ENCODE data around the gene HIGD1A. TPM values are rescaled to one million over a fixed set of nuclear protein-coding genes. Genes with fewer than 3 reads are reported as not detected.

HIGD1A gene
- total RNA-seq, 2 donors from 2014 or later: 163 to 169 TPM

DNA sequence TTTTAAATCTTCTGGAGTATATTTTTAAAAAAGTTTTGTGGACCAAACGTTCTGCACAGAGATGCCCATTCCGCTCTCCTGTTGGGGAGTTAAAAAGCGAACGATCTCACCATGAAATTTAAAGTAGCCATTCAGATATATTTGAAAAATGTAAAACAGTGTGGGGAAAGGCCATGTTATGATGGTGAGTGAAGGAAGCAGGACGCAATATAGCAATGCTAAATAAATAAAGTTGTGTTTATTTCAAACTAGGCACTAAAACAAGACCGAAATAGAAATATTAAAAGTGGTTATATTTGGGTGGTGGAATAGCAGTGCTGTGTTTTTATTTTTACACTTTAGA is 30.9 kb downstream of the HIGD1A start:
- no peaks in the 10 kb centered on the region for H3K9me3 ChIP-seq
- H3K36me3 ChIP-seq: no peaks in the 10 kb centered on the region
- ATAC-seq (ENCODE audit: insufficient number of reproducible peaks, low FRiP score, low read depth): no peak
- DNase-seq (ENCODE audit: low spot score): no peak
- no peaks in the 10 kb centered on the region for H3K27me3 ChIP-seq (replicated peaks; ENCODE audit: insufficient read depth)
- peaks cover 0 to 26% of the 10 kb centered on the region in 2 donors for H3K4me1 ChIP-seq (ENCODE audit: control insufficient read depth in 1 of 2, low read depth in 2 of 2)
- peak overlapping the region in 1 of 2 donors; percentile 41 for H3K27ac ChIP-seq
- TF ChIP-seq, protein P1, sequence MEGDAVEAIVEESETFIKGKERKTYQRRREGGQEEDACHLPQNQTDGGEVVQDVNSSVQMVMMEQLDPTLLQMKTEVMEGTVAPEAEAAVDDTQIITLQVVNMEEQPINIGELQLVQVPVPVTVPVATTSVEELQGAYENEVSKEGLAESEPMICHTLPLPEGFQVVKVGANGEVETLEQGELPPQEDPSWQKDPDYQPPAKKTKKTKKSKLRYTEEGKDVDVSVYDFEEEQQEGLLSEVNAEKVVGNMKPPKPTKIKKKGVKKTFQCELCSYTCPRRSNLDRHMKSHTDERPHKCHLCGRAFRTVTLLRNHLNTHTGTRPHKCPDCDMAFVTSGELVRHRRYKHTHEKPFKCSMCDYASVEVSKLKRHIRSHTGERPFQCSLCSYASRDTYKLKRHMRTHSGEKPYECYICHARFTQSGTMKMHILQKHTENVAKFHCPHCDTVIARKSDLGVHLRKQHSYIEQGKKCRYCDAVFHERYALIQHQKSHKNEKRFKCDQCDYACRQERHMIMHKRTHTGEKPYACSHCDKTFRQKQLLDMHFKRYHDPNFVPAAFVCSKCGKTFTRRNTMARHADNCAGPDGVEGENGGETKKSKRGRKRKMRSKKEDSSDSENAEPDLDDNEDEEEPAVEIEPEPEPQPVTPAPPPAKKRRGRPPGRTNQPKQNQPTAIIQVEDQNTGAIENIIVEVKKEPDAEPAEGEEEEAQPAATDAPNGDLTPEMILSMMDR (IDR thresholded peaks at IDR 0.05): no peak
- H3K4me3 ChIP-seq: peak overlapping the region; percentile 75

DNA sequence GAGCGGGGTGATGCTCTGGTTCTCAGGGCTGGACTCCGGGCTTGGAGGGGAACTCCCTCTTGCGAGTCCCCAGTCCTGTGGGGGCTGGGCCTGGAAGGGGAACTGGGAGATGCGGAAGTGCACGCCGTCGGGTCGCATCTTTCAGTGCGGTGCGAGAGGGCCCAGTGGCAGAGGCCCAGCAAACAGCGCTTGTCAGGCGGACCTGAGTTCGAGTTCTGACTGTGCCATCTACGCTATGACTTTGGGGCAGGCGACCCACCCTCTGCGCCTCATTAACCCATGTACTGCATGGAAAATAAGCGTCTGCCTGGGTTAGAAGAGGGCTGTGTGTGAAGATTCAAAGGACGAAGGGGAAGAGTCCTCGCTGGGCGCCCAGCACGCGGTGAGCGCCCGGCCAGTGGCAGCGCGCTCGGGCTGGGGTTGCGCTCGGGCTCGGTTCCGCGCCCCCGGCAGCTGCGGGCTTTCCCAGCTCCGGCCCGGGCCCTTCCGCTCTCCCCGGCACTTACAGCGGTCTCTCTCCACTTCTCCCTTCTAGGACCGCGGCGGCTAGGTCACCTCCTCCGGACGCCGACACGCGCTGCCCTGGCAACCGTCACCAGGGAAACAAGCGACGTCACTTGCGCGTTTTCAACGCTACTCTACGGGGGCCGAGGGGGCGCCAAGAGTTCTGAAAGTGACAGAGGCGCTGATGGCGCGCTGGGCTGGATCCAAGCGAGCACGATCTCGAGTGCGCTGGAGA is 31.5 kb downstream of the HIGD1A start, which contains the start of gene CCDC13:
CCDC13 (minus strand) TSS at position 584 of the 739 bp plus-strand sequence. CDS start 14,908 bp downstream, outside the sequence.
- no peaks in the 10 kb centered on the region for H3K9me3 ChIP-seq
- H3K27me3 ChIP-seq (replicated peaks; ENCODE audit: insufficient read depth): no peaks in the 10 kb centered on the region
- peak; percentile 85 for DNase-seq (ENCODE audit: low spot score)
- peak; percentile 68 for ATAC-seq (ENCODE audit: insufficient number of reproducible peaks, low FRiP score, low read depth)
- H3K4me1 ChIP-seq (ENCODE audit: control insufficient read depth in 1 of 2, low read depth in 2 of 2): peaks cover 0 to 22% of the 10 kb centered on the region in 2 donors
- TF ChIP-seq, protein P1 (IDR thresholded peaks at IDR 0.05): no peak
- H3K27ac ChIP-seq: peak within 1 kb of the TSS; percentile 41 to 52
- H3K4me3 ChIP-seq: peak within 1 kb of the TSS; percentile 75
- H3K36me3 ChIP-seq: no peaks in the 10 kb centered on the region

DNA sequence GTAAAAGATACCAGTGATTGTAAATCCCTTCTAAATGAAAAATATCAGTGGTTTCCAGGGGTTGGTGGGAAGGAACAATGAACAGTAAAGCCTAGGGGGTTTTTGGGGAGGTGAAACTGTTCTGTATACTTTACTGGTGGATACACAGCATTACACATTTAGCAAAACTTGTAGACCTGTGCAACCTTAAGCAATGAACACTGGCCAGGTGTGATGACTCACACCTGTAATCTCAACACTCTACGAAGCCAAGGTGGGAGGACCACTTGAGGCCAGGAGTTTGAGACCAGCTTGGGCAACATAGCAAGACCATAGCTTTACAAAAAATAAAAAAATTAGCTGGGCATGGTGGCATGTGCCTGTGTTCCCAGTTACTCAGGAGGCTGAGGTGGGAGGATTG is 33.0 kb downstream of the HIGD1A start:
- Histone ChIP-seq H3K27ac (no peak overlapping the region), H3K27me3 (replicated peaks; ENCODE audit: insufficient read depth) (no peaks in the 10 kb centered on the region), H3K36me3 (no peaks in the 10 kb centered on the region), H3K4me1 (ENCODE audit: control insufficient read depth in 1 of 2, low read depth in 2 of 2) (peaks cover 0 to 19% of the 10 kb centered on the region in 2 donors), H3K4me3 (no peak overlapping the region), H3K9me3 (no peaks in the 10 kb centered on the region)
- ATAC-seq (ENCODE audit: insufficient number of reproducible peaks, low FRiP score, low read depth) (no peak), DNase-seq (ENCODE audit: low spot score) (no peak)
- TF ChIP-seq, protein P1 (IDR thresholded peaks at IDR 0.05): no peak

DNA sequence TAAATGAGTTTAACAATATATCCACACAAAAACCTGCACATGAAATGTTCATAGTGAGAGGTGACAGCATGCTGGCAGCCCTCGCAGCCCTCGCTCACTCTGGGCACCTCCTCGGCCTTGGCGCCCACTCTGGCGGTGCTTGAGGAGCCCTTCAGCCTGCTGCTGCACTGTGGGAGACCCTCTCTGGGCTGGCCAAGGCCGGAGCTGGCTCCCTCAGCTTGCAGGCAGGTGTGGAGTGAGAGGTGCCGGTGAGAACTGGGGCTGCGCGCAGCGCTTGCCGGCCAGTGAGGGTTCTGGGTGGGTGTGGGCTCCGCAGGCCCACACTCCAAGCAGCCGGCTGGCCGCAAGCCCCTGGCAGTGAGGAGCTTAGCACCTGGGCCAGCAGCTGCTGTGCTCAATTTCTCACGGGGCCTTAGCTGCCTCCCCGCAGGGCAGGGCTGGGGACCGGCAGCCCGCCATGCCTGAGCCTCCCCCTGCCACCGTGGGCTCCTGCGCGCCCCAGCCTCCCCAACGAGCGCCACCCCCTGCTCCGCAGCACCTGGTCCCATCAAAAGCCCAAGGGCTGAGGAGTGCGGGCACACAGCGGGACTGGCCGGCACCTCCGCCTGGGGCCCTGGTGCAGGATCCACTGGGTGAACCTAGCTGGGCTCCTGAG is 34.7 kb downstream of the HIGD1A start:
- Histone ChIP-seq H3K4me1 (ENCODE audit: control insufficient read depth in 1 of 2, low read depth in 2 of 2) (peaks cover 0 to 19% of the 10 kb centered on the region in 2 donors), H3K36me3 (no peaks in the 10 kb centered on the region), H3K27me3 (replicated peaks; ENCODE audit: insufficient read depth) (no peaks in the 10 kb centered on the region), H3K4me3 (no peak overlapping the region), H3K9me3 (no peaks in the 10 kb centered on the region), H3K27ac (no peak overlapping the region)
- DNase-seq (ENCODE audit: low spot score) (no peak), ATAC-seq (ENCODE audit: insufficient number of reproducible peaks, low FRiP score, low read depth) (no peak)
- TF ChIP-seq, protein P1 (IDR thresholded peaks at IDR 0.05): no peak

DNA sequence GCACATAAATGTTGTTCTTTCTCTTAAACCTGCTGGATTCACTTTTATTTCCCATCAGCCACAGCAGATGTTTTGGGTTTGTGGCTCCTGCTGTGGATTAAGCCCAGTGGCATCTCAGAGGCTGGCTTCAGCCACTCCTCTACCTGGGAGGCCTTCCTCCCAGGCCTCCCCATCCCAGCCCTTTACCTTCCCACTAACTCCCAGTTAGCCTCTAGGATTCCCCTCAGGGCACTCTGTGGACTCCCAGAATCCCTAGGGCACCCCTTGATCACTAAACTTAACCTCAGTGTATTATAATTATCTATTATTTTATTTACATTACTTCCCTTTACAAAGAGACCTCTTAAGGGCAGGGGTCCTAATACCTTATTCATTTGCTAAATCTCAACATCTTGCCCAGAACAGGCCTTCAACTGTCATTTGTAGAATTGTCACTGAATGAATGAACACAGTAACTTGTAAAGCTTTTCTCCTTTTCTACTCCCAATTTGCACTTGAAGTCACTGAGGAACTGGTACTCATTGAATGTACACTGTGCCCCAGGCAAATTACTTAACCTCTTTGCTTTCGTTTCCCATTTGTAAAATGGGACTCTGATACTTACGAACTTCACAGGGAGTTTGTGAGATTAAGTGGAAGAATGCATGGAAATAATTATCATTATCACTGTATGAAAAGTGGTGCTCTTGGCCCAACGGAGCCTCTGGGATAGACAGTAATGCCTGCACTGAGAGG is 39.6 kb downstream of the HIGD1A start:
- DNase-seq (ENCODE audit: low spot score): no peak
- Histone ChIP-seq H3K4me1 (ENCODE audit: control insufficient read depth in 1 of 2, low read depth in 2 of 2) (peaks cover 6 to 17% of the 10 kb centered on the region in 2 donors), H3K4me3 (no peak overlapping the region), H3K9me3 (no peaks in the 10 kb centered on the region), H3K36me3 (no peaks in the 10 kb centered on the region), H3K27me3 (replicated peaks; ENCODE audit: insufficient read depth) (no peaks in the 10 kb centered on the region), H3K27ac (no peak overlapping the region)
- TF ChIP-seq, protein P1 (IDR thresholded peaks at IDR 0.05): no peak
- no peak for ATAC-seq (ENCODE audit: insufficient number of reproducible peaks, low FRiP score, low read depth)
